Stimulated activated CD4-positive, alpha-beta T cell treated with anti-CD3 and anti-CD28 coated beads, TNF-alpha, amount 100 ng/mL, for 48 hours (primary cell): ENCODE results near the gene C5orf22.
"Not testable (repeated sequence)": the region's sequence is repeated elsewhere in the genome, so short reads cannot be mapped to it uniquely, and the experiment has no call there.

ENCODE experiments used
- DNase-seq, 3 donors: peaks; one replicate each; pipeline ENCODE4 v3.0.0-alpha.2; 2020; ENCODE audit warnings: low read depth in 3 of 3

C5orf22 gene

DNA sequence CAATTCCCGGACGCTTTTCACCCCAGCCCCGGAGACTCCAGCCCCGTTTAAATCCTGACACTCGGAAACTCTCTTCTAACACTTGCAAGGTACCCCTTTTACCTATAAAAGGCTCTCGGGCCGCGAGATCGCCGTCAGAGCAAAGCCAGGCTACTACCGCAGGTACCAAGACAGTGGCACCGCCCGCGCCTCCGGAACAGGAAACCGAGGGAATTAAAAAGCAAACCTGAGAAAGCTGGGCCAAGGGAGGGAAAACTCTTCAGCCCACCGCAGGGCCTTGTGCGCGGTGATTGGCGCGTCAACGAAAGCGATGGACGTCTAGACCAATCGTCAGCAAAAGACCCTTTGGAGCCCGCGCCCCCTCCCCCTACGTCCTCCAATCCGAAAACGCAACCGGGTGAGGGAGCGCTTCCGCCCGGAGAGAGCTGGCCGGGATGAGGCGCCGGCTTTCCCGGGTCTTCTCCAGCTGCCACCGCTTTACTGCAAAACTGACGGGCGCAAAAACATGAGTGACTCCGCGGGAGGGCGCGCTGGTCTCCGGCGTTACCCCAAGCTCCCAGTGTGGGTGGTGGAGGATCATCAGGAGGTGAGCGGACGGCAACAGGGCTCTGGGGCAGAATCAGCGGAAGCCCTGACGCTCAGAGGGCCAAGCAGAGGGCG is at the start of gene C5orf22, which contains the start of gene DROSHA:
Gene C5orf22 (plus strand): TSS at position 414 of the 660 bp plus-strand sequence. CDS start 92 bp downstream, at position 506.
Gene DROSHA (minus strand): TSS at position 206 of the 660 bp plus-strand sequence. CDS start 3,034 bp downstream, outside the sequence.
- peak; percentile 81 to 93 (median 89) for DNase-seq

DNA sequence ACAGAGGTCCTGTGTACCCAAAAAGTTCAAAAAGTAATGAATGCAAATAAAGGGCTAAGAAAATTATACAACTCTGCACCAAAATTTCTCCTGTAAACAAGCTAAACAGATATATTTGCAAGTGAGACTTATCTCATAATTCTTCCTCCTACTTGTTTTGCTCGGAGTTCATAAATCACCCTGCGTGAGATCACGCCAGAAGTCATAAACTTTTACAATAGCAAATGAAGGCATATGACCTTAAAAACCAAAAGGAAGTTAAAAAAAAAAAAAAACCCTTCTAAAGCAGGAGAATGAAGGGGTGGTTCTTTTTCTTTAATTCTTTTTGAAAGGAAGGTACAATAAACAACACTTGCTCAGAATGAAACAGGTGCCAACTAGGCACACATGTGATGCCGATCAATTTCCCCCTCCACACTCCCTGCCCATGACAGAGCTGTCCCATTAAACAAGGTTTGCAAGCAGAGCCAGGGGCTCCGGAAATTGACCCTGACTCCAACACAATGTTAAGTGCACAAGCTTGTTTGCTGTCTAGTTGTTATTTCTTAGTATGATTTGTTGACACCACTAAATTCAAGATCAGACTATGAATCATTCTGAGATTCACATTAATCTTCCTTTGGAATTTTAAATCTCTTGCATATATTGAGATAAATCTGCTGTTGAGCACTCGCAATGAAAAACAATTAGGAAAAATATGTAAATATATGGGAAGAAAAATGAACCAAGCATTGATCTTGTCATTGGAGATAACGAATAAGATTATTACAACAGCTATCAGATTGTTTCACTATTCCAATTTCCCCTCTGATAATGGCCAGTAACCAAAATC is 46.5 kb upstream of the C5orf22 start:
- no peak for DNase-seq

DNA sequence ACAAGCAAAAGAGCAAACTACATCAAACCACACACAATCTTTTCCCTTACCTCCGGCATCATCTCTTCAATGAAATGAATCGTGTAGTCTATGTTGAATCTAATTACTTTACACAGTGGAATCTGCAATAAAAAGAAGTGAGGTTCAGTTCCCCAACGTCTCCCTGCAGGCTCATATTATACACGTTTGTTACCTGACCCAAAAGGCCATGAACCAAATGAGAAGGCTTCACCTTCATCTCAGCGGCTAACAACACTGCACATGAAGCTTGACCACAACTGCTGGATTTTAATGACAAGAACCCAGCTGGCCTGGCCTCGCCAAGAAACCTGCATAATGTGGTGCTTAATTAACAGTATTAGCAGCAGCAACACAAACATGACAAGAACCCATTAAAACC is 45.7 kb upstream of the C5orf22 start:
- no peak for DNase-seq

DNA sequence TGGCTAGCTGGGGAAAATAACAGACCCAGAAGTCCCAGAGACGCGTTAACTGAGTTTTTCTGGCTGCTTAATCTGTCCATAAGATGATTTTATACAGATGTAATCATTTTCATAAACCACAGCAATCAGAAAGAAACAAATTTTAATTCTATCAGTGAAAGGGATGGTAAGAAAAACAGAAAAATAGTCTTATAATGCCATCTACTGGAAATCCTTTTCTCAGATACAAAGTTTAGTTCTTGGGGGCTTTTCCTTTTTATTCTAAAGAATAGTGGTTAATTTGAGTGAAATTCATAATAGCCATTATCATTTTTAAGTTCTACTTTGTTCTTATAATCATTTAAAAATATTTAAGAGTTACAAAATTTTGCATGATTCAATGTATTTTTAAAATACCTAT is 44.6 kb upstream of the C5orf22 start:
- no peak for DNase-seq

DNA sequence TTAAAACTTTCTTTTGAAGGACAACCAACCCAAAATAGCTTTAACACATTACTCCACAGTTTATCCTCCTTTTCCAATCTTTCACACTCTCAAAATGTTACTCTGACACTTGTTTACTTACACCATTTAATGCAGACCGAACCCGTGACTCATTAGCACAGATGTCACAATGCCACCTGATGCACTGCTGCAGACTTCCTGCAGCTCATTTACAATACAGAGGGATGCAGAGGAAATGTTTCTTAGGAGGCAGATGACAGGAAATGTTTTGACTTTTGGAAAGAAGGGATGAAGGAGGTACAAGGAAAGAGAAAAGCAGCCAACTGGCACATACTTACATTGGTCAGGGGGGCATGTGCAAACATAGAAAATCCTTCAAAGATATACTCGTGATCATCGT is 39.2 kb upstream of the C5orf22 start:
- no peak for DNase-seq

DNA sequence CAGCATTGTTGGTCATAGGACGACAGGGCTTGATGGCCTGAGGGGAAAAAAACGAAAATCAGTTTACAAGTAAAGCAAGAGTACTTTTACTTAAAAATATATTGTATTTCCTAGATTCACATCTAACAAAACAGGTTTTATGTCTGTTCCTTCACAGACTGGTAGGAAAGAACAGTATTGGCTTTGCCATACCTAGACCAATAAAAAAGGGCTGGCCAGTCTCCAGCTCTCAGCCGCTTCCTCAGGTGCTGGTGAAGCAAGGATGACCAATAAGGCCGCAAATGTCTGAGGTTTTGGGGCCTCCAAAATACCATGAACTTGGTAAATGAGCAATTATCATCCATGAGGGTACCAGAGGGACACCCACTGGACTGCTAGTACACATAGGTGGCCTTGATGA is 36.8 kb upstream of the C5orf22 start:
- no peak for DNase-seq

DNA sequence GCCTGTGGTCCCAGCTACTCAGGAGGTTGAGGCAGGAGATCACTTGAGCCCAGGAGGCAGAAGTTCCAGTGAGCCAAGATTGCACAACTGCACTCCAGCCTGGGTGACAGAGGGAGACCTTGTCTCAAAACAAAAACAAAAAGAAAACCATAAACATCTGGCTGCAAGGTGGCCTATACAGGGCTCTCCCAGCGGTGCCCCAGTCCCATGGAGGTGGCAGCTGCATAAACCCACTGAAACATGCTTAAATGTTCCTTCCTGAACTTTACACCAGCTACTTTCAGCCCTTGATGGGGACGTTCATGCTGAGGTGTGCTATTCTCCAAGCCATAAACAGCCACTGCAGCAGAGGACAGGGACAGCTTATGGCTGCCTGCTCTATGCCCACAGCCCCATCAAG is 35.8 kb upstream of the C5orf22 start:
- no peak for DNase-seq

DNA sequence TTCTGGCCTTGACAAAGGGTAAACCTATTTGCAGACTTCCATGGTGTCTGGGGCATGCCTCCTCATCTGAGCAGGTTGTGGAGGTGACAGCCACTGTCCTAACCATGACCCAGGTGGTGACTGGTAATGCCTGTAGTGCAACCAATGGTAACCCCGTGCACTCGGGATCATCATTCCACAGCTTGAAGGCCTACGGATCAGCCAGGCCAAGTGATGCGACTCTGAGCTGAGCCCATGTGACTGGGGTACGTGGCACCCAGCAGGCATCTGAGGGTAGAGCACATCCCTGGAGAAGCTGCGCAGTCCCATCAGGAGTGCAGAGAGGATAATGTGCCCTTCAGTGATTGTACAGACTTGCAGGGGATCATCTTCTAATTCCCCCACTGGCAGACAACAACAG is 35.2 kb upstream of the C5orf22 start:
- DNase-seq = no peak

DNA sequence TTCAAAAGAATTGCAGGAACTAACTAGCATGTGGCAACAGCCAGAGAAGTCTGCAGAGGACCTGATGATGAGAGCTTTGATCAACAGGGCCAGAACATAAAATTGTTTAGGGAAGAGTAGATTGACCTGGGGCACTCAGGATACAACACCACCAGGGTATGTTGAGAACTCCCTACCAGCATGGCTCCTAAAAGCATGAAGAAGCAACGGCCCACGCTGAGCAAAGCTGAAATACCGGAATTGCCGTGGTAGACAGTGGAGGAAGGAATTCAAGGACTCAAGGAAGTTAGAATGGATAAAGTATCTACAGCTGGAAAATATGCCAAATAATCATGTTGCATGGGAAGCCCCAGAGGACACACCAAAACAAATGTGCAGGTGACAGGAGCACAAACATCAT is 31.8 kb upstream of the C5orf22 start:
- no peak for DNase-seq

DNA sequence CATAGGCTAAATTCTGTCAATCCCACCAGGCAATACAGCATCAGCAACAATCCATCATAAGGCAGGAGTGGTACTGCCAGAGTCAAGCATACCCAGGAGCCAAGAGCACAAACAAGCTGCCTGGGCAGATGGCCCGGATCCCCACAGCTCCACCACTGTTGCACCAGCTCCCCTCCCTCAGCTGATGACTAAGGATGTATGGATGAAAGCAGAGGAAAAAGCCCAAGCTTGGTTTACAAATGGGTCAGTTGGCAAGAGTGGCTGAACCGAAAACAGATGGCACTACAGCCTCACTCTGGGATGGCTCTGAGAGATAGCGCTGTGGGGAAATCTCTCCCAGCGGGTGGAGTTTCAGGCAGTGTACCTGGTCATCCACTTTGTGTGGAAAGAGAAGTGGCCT is 29.6 kb upstream of the C5orf22 start:
- DNase-seq = no peak

DNA sequence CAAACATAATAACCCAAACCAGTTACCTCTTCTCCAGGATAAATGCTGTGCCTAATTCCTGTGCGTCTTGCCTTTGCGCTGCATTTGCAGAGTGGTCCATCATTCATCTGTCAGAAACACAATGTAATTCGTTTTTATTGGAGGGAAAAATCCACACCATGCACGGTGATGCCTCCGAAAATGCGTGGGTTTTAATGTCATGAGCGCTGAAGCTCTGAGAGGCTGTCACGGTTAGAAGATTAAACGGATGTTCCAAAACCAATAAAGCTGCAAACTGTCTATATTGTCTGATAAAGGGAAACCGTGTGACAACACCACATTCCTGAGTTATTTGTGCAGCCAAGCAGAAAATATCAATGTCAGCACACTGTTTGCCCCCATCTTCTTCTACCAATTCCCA is 27.6 kb upstream of the C5orf22 start:
- DNase-seq = no peak

DNA sequence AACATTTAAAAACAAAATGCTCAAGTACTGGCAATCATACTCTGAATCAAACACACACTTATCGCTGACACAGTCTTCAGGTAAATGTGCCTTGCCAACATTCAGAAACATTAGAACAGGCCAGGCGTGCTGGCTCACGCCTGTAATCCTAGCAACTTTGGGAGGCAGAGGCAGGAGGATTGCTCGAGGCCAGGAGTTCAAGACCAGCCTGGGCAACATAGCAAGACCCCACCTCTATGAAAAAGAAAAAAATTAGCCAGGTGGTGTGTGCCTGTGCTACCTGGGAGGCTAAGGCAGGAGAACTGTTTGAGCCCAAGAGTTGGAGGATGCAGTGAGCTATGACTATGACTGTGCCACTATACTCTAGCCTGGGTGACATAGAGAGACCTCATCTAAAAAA is 20.8 kb upstream of the C5orf22 start:
- DNase-seq = no peak

DNA sequence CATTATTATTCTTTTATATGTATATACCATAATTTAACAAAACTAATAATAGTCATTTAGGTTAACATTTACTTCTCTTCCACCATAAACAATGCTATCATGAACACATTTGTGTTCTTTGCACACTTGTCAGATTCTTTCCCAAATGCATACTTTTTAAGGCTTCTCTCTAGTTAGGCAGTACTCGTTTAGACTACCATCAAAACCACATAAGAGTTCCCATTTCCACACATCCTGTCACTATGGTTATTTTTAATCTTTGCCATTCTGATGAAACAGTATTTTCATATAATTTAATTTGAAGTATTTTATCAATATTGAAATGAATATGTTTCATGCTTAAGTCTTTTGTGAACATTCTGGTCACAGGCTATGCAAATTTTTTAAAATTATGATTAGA is 15.3 kb upstream of the C5orf22 start:
- no peak for DNase-seq

DNA sequence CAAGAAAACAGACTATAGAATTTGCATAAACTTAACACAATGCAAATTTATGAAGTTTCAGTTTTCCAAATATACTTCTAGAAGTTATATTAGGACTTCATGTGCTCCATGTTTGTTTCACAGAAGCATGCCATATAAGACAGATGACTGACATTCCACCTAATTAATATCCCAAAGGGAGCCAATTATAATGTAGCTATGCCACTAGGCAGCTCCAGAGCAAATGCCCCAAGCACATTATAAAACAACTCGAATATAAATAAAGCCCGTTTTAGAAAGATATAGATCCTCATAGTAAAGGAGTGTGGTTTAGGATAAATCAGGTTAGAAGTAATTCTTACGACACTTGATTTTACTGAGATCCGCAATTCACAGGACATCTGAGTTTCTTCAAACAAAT is 9.1 kb upstream of the C5orf22 start:
- DNase-seq = no peak

DNA sequence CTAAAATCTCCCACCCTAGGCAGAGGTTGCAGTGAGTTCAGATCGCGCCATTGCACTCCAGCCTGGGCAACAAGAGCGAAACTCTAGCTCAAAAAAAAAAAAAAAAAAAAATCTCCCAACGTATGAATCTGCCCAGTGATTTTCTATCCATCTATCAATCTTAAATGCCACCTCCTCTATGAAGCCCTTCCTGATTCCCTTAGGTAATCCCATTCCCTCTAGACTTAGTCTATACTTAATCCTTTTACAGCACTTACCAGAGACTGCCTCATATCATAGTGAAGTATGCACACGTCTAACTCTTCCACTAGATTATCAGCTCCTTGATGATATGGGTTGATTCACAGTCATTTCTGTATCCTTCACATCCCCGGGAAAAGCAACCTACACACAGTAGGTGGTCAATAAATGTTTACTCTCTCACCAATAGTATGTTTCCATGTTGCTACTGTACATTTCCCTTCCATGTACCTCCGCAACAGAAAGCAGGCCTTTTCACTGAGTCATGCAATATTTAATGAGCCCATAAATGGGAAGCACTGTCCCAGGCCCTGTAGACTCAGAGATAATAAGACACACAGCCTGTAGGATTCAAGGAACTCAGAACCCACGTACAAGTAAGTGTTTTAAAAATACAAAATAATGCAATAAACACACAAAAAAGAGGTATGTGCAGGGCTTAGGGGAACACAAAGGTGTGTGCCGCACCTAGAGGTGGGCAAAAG is 1.4 kb upstream of the C5orf22 start:
- no peak for DNase-seq

DNA sequence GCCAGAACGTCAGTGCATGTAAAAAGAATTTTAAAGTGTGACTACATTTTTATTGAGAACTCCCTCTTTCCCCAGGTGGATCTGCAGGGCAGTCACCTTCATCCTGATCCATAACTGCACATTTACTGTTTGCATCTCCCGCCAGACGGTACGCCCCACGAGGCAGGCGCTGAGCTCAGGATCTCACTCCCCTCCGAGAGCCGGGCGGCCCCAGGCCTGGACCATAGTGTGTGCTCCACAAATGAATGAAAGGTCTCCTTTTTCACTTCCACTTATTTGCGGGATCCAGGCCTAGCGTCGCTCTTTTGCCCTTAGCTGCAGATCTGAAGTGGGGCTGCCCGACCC is 586 bp upstream of the C5orf22 start:
- peak in 1 of 3 donors; percentile 16 for DNase-seq

DNA sequence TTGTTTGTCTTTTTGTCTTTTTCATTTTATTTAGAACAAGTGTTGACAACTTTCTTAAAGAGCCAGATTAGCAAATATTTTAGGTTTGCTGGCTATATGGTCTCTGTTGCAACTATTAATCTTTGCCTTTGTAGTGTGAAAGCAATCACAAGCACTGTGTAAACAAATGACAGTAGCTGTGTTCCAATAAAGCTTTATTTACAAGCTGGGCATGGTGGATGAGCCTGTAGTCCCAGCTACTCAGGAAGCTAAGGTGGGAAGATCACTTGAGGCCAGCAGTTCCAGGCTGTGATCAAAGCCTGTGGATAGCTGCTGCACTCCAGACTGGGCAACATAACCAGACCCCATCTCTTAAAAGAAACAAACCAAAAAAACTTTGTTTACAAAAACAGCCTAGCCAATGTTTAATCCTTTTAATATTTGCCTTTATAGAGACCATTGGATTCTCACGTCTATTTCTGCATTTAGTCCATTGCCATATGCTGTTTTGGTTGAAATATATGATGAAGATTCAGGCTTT is 2.5 kb downstream of the C5orf22 start:
- DNase-seq = no peak

DNA sequence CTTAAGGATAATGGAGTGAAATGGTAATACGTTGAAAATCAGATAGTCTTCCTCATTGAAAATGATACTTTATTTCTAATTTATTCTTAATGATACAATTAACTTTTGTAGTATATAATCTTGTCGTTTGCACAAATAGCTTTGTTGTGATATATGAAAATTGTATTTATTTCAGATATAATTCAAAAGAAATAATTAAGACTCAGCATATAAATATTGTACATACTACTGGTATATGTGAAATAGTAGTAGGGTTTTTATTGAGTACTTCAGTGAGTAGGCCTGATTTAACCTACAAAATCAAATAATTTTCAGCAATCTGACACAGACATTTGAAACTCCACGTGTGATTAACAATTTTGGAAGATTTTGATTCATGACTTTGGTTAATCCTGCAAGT is 4.8 kb downstream of the C5orf22 start:
- DNase-seq = no peak

DNA sequence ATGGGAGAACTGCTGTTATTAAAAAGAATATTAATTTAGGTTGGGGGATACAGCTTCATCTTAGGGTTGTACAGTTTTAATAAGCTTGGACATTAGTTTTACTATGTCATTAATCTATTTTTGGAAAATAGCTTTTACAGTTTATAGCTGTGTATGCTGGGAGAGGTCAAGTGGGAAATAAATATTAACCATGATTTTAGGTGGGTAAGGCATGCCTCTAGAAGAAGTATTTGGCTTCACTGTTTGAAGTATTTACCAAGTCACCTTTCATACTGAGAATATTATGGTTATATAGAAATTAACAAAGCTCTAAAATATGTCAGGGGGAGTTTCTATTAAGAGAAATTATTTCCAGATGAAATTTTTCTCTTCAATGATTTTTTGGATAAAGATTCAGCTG is 5.2 kb downstream of the C5orf22 start:
- DNase-seq = no peak

DNA sequence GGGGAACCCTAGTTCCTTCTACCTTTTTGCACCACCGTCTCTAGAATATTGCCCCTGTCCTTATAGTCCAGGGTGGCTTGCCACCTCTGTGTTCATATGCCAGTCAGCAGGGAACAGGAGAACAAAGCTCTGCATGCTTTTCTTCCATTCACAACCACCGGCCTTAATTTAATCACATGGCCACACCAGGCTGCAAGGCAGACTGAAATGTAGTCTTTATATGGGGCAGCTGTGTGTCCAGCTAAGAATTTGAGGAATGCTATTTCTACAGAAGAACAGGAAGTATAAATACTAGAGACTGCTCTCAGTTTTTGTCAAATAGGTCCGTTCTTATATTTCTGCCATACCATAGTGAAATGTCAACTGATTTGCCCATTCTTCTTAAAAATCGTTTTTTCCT is 5.8 kb downstream of the C5orf22 start:
- DNase-seq = no peak

DNA sequence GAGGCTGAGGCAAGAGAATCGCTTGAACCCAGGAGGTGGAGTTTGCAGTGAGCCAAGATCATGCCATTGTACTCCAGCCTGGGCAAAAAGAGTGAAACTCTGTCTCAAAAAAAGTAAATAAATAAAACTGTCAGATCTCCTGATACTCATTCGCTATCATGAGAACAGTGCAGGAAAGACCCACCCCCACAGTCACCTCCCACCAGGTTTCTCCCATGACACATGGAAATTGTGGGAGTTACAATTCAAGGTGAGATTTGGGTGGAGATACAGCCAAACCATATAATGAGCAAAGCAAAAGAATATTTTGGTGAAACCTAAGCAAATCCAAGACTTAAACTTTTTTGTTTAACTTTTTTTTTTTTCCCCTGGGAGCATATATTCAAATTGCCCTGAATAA is 17.0 kb downstream of the C5orf22 start:
- not testable (repeated sequence) for DNase-seq

DNA sequence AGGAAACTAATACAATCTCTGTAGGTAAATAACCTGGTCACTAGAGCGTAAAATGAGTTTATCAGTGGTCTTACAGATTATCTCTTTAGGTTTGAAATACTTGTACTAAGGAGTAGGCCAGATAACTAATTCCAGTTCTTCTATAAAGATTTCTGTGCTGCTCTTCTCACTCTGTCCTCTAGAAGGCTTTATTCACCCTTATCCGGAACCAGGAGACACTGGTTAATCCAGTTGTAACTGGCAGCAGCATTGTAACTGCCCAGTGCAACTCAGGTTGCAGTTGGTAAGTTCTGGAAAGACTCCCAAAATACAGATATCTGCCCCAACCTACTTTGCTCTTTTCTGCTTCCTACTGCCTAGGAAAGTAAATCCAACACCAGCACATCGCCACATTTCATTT is 19.8 kb downstream of the C5orf22 start:
- no peak for DNase-seq

DNA sequence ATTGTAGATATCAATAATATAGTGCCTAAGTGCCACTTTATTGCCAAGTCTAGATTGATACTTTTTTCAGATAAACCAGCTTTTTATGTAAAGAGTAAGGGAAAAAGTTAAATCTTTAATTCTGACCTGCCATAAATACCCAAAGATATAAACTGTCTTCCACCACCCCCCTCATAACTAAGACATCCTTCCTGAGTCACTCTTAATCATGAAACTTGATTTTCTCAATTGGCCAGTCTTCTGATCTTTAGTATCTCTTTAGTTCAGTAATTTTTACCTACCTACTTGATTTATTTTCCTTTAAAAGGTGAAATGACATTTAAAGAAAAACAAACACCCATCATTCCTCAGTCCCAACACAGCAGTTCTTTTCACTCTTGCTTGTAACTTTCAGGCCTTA is 21.8 kb downstream of the C5orf22 start:
- DNase-seq = no peak
